SU-DHL-6 (cell line): ENCODE data around the gene EXOC2.

ENCODE experiments used
- H2AFZ ChIP-seq: fragments of 200-600 bp; sonication (generic); 2 replicates; pipeline ENCODE4 v1.6.1; 2014; ENCODE audit warnings: low read depth, mild to moderate bottlenecking, moderate library complexity, mixed read lengths, antibody characterized with exemption, low read length; ENCODE audit not compliant: severe bottlenecking
- H3F3A ChIP-seq: fragments of 200-600 bp; shearing (Covaris generic); 2 replicates; pipeline ENCODE4 v1.6.0; 2016; ENCODE audit warnings: antibody characterized with exemption, mild to moderate bottlenecking; ENCODE audit not compliant: insufficient read depth
- H3K27ac ChIP-seq: fragments of 200-600 bp; sonication (generic); 2 replicates; pipeline ENCODE4 v1.5.1; 2016; ENCODE audit warnings: low read depth, mild to moderate bottlenecking, low read length, moderate library complexity, mixed read lengths
- H3K27me3 ChIP-seq: fragments of 200-600 bp; sonication (generic), shearing (Covaris generic); 2 replicates; pipeline ENCODE4 v1.6.0; 2014; ENCODE audit warnings: mild to moderate bottlenecking, low read length
- H3K36me3 ChIP-seq: fragments of 200-600 bp; sonication (generic); 2 replicates; pipeline ENCODE4 v1.6.1; 2014; ENCODE audit warnings: mild to moderate bottlenecking, low read length, mixed read lengths
- H3K4me2 ChIP-seq: fragments of 300-600, 200-600 bp; shearing (Covaris generic), sonication (generic); 2 replicates; pipeline ENCODE4 v1.6.0; 2014; ENCODE audit warnings: low read length, low read depth, mild to moderate bottlenecking; ENCODE audit not compliant: poor library complexity, severe bottlenecking
- H3K4me3 ChIP-seq: fragments of 200-600 bp; sonication (generic); 2 replicates; pipeline ENCODE4 v1.5.1; 2014; ENCODE audit warnings: antibody characterized with exemption, low read length, mild to moderate bottlenecking, mixed read lengths; ENCODE audit not compliant: insufficient read depth, poor library complexity, severe bottlenecking
- H3K79me2 ChIP-seq: fragments of 200-600 bp; sonication (generic); 2 replicates; pipeline ENCODE4 v1.6.1; 2014; ENCODE audit warnings: mild to moderate bottlenecking, low read length, moderate library complexity; ENCODE audit not compliant: insufficient read depth
- H3K9ac ChIP-seq: fragments of 200-600 bp; sonication (generic); 2 replicates; pipeline ENCODE4 v1.7.0; 2014; ENCODE audit warnings: mild to moderate bottlenecking, low read length
- H3K9me2 ChIP-seq: fragments of 200-600 bp; sonication (generic); replicated peaks from 2 replicates; pipeline ENCODE4 v1.6.1; 2014; ENCODE audit warnings: low read length; ENCODE audit not compliant: insufficient read depth
- H3K9me3 ChIP-seq: fragments of 200-600 bp; sonication (generic); 2 replicates; pipeline ENCODE4 v1.6.1; 2014; ENCODE audit warnings: low read length, mixed read lengths; ENCODE audit not compliant: insufficient read depth
- H4K20me1 ChIP-seq: fragments of 200-600 bp; sonication (generic); 2 replicates; pipeline ENCODE4 v1.6.1; 2014; ENCODE audit warnings: low read depth, mild to moderate bottlenecking, antibody characterized with exemption, low read length, moderate library complexity, mixed read lengths
- EZH2phosphoT487 ChIP-seq: fragments of 200-600 bp; sonication (generic), shearing (Covaris generic); conservative IDR thresholded peaks from 2 replicates; pipeline ENCODE4 v1.6.1; 2018; ENCODE audit warnings: mild to moderate bottlenecking, antibody characterized with exemption, low read length, moderate library complexity, mixed read lengths
- TF ChIP-seq, protein P1 (sequence below): fragments of 200-600 bp; sonication (generic); IDR thresholded peaks from one replicate; pipeline ENCODE4 v1.5.1; 2017; ENCODE audit warnings: antibody characterized with exemption, mild to moderate bottlenecking, low read length, moderate library complexity; ENCODE audit not compliant: insufficient read depth, poor library complexity, severe bottlenecking

Gene EXOC2

GRCh38 chr6:503610-504362, 189.2 kb downstream of the EXOC2 start:
- no peak for TF ChIP-seq EZH2phosphoT487
- TF ChIP-seq, protein P1, sequence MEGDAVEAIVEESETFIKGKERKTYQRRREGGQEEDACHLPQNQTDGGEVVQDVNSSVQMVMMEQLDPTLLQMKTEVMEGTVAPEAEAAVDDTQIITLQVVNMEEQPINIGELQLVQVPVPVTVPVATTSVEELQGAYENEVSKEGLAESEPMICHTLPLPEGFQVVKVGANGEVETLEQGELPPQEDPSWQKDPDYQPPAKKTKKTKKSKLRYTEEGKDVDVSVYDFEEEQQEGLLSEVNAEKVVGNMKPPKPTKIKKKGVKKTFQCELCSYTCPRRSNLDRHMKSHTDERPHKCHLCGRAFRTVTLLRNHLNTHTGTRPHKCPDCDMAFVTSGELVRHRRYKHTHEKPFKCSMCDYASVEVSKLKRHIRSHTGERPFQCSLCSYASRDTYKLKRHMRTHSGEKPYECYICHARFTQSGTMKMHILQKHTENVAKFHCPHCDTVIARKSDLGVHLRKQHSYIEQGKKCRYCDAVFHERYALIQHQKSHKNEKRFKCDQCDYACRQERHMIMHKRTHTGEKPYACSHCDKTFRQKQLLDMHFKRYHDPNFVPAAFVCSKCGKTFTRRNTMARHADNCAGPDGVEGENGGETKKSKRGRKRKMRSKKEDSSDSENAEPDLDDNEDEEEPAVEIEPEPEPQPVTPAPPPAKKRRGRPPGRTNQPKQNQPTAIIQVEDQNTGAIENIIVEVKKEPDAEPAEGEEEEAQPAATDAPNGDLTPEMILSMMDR: no peak
- H4K20me1 ChIP-seq: no peaks in the 10 kb centered on the region

GRCh38 chr6:502761-503160, 190.2 kb downstream of the EXOC2 start:
- H3K79me2 ChIP-seq: no peaks in the 10 kb centered on the region
- H3K4me2 ChIP-seq: no peak overlapping the region
- H3K4me3 ChIP-seq: no peak overlapping the region
- no peaks in the 10 kb centered on the region for H3K27me3 ChIP-seq
- no peak for TF ChIP-seq EZH2phosphoT487
- TF ChIP-seq, protein P1: no peak
- no peaks in the 10 kb centered on the region for H3K9me3 ChIP-seq
- no peak overlapping the region for H2AFZ ChIP-seq
- no peaks in the 10 kb centered on the region for H3K9me2 ChIP-seq
- H3F3A ChIP-seq: no peaks in the 10 kb centered on the region
- no peak overlapping the region for H3K27ac ChIP-seq
- no peaks in the 10 kb centered on the region for H4K20me1 ChIP-seq
- no peak overlapping the region for H3K9ac ChIP-seq
- H3K36me3 ChIP-seq: no peaks in the 10 kb centered on the region

More at GRCh38 chr6:503610-504362, 189.2 kb downstream of the EXOC2 start:
- no peak overlapping the region for H3K9ac ChIP-seq
- no peaks in the 10 kb centered on the region for H3K9me3 ChIP-seq
- H3K27ac ChIP-seq: no peak overlapping the region
- no peaks in the 10 kb centered on the region for H3K79me2 ChIP-seq
- H3K4me2 ChIP-seq: no peak overlapping the region
- no peaks in the 10 kb centered on the region for H3K9me2 ChIP-seq
- H2AFZ ChIP-seq: no peak overlapping the region
- no peaks in the 10 kb centered on the region for H3K36me3 ChIP-seq
- H3K27me3 ChIP-seq: no peaks in the 10 kb centered on the region
- H3F3A ChIP-seq: no peaks in the 10 kb centered on the region
- H3K4me3 ChIP-seq: no peak overlapping the region

DNA sequence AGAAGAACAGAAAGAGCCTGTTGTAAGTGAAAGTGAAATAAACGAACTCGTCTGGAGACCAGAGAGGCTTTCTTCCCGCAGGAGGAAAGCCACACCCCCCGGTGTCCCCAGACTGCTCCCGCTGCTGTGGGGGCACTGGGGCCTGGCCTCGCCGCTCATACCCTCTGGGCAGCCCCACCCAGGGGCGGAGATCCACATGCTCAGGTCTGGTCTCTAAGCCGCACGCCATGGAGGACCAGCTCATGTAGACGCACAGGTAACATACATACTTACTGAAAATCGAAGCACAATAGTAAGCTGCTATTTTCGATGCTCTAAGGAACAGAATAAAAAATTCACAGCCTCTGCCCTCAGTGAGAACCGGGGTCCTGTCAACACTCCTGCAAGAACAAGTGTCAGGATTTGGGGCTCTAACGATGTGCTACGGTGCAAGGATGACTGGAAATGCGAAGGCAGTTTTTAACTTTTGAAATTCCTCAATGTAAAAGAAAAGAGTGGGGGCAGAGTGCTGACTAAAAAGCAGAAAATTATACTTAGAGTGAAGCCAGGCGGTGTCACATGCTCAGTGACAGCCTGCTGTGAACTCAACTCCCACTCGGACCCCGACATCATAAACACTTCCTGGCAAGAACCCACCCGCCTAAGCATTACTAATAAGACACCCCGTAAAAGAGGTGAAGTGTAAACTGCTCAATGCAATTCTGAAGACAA, 190.9 kb downstream of the EXOC2 start:
- H3K27me3 ChIP-seq: no peaks in the 10 kb centered on the region
- 0 out of 2 replicates have a peak overlapping the region, but pooled peaks have one; percentile 7 for H3K9ac ChIP-seq
- H3K4me2 ChIP-seq: peak overlapping the region; percentile 42

More for the DNA sequence above, 190.9 kb downstream of the EXOC2 start:
- Histone ChIP-seq H2AFZ (no peak overlapping the region), H3K9me3 (no peaks in the 10 kb centered on the region), H3K79me2 (no peaks in the 10 kb centered on the region), H3K36me3 (peaks cover 3% of the 10 kb centered on the region; the same call in 1 of the 2 replicates), H3K9me2 (no peaks in the 10 kb centered on the region), H3F3A (no peaks in the 10 kb centered on the region), H3K4me3 (no peak overlapping the region), H3K27ac (no peak overlapping the region), H4K20me1 (no peaks in the 10 kb centered on the region)
- no peak for TF ChIP-seq EZH2phosphoT487
- TF ChIP-seq, protein P1: no peak
